HepG2 (cell line): Measurements from ENCODE around the gene STAM. TPM values are rescaled to one million over a fixed set of nuclear protein-coding genes. Genes with fewer than 3 reads are reported as not detected.

Experiments
- ATAC-seq: fragments of 200-7000 bp; cut with Tn5 transposase; 3 replicates; pipeline ENCODE4 v1.9.1; 2020; ENCODE audit warnings: mild to moderate bottlenecking, moderate library complexity
- BruUV-seq: library from RNA; stranded (reverse); fragments of 400-500 nt; replicated peaks from 2 replicates; lab custom pipeline; 2021; lab: Mats Ljungman, UMichigan
- CTCF ChIA-PET: fragments of 300-600 bp; formaldehyde crosslinking; extraction: SDS; loops from one replicate; lab custom pipeline; 2021; ENCODE audit warnings: low total read pairs, inconsistent platforms, low intra/inter-chr PET ratio; lab: Yijun Ruan, JAX
- POLR2A ChIA-PET: fragments of 350-600 bp; sonication (Branson Sonifier 250); formaldehyde crosslinking; loops from one replicate; lab custom pipeline; 2020; ENCODE audit warnings: antibody characterized with exemption, inconsistent platforms; lab: Yijun Ruan, JAX
- DNase-seq: peaks from one replicate; pipeline ENCODE4 v3.0.0-alpha.2; 2015; ENCODE audit warnings: low spot score
- FAIRE-seq: peaks from 3 replicates; lab custom pipeline; 2011; peaks lifted over from hg19 to GRCh38; lab: Jason Lieb, UNC
- H2AFZ ChIP-seq: one replicate; pipeline ENCODE4 v1.6.1; 2011; ENCODE audit warnings: low read length, inconsistent platforms
- H3K27ac ChIP-seq: fragments of 300-600 bp; 3 replicates; pipeline ENCODE4 v1.8.0; 2011; ENCODE audit warnings: mixed run types, mild to moderate bottlenecking, mixed read lengths, low read length, inconsistent platforms; ENCODE audit not compliant: insufficient read depth; ENCODE audit errors: extremely low read length
- H3K27me3 ChIP-seq, 2 experiments: fragments of 200-600 bp in 1 of 2; 2 replicates in 1 of 2; 3 replicates in 1 of 2; pipeline versions ENCODE4 v1.6.0 to v1.8.0; 2011; ENCODE audit warnings: low read length in 2 of 2, mild to moderate bottlenecking in 2 of 2, moderate library complexity in 2 of 2, inconsistent platforms in 1 of 2; ENCODE audit not compliant: insufficient read depth in 2 of 2, control insufficient read depth in 1 of 2
- H3K36me3 ChIP-seq, 2 experiments: fragments of 200-600 bp in 1 of 2; replicated peaks in 1 of 2; 2 replicates in 1 of 2; 3 replicates in 1 of 2; pipeline versions ENCODE4 v1.5.1 to v1.8.0; 2011; ENCODE audit warnings: low read length in 2 of 2, inconsistent platforms in 1 of 2; ENCODE audit not compliant: insufficient read depth in 2 of 2, control insufficient read depth in 1 of 2
- H3K4me1 ChIP-seq: 2 replicates; pipeline ENCODE4 v1.5.1; 2012; ENCODE audit warnings: low read length, inconsistent platforms; ENCODE audit not compliant: insufficient read depth
- H3K4me2 ChIP-seq: 2 replicates; pipeline ENCODE4 v1.6.0; 2011; ENCODE audit warnings: low read depth, low read length, inconsistent platforms
- H3K4me3 ChIP-seq, 3 experiments: fragments of 200-600 bp in 1 of 3; sonication (generic), shearing (Covaris generic) in 1 of 3; replicated peaks in 1 of 3; 2 replicates each; pipeline ENCODE4 v1.5.1; 2011 to 2016; ENCODE audit warnings: low read length in 3 of 3, inconsistent platforms in 2 of 3, low read depth in 2 of 3, mild to moderate bottlenecking in 2 of 3, control low read depth in 1 of 3, mixed read lengths in 1 of 3; ENCODE audit not compliant: insufficient read depth in 1 of 3
- H3K79me2 ChIP-seq: one replicate; pipeline ENCODE4 v1.6.1; 2011; ENCODE audit warnings: low read length, inconsistent platforms; ENCODE audit not compliant: insufficient read depth
- H3K9ac ChIP-seq: 2 replicates; pipeline ENCODE4 v1.6.0; 2011; ENCODE audit warnings: mild to moderate bottlenecking, low read depth, low read length, inconsistent platforms; ENCODE audit not compliant: insufficient read depth
- H3K9me3 ChIP-seq: 2 replicates; pipeline ENCODE4 v1.5.1; 2012; ENCODE audit warnings: mild to moderate bottlenecking, low read length
- H4K20me1 ChIP-seq: 2 replicates; pipeline ENCODE4 v1.6.0; 2011; ENCODE audit warnings: inconsistent platforms, mild to moderate bottlenecking, low read length, moderate library complexity; ENCODE audit not compliant: insufficient read depth
- ATM ChIP-seq: fragments of 450-650 bp; IDR thresholded peaks from 2 replicates; pipeline ENCODE4 v1.7.1; 2017; ENCODE audit warnings: mild to moderate bottlenecking, borderline replicate concordance
- ERF ChIP-seq: IDR thresholded peaks from 2 replicates; pipeline ENCODE4 v1.6.1; 2018; ENCODE audit warnings: missing biosample characterization, missing genetic modification reagents
- FOSL1 ChIP-seq: sonication (generic); formaldehyde crosslinking; IDR thresholded peaks from 2 replicates; pipeline ENCODE4 v1.9.0; 2021; ENCODE audit warnings: missing genetic modification reagents, borderline replicate concordance
- KDM5A ChIP-seq: fragments of 200-600 bp; sonication (generic); IDR thresholded peaks from 2 replicates; pipeline ENCODE4 v1.7.0; 2018; ENCODE audit warnings: antibody characterized with exemption, mild to moderate bottlenecking, low read length, borderline replicate concordance
- NR3C1 ChIP-seq: sonication (generic); formaldehyde crosslinking; IDR thresholded peaks from 2 replicates; pipeline ENCODE4 v1.4.0; 2020; ENCODE audit warnings: missing genetic modification reagents
- RNF219 ChIP-seq: sonication (generic); formaldehyde crosslinking; IDR thresholded peaks from 2 replicates; pipeline ENCODE4 v1.5.0; 2020; ENCODE audit warnings: mild to moderate bottlenecking, missing genetic modification reagents
- UBTF ChIP-seq: sonication (generic); formaldehyde crosslinking; IDR thresholded peaks from 2 replicates; pipeline ENCODE4 v1.4.0; 2020; ENCODE audit warnings: mild to moderate bottlenecking, missing genetic modification reagents
- ZFP90 ChIP-seq: sonication (generic); formaldehyde crosslinking; IDR thresholded peaks from 2 replicates; pipeline ENCODE4 v1.8.0; 2022; ENCODE audit warnings: missing genetic modification reagents, mild to moderate bottlenecking, inconsistent platforms, borderline replicate concordance
- ZNF232 ChIP-seq: sonication (generic); formaldehyde crosslinking; IDR thresholded peaks from 2 replicates; pipeline ENCODE4 v1.4.0; 2020; ENCODE audit warnings: missing genetic modification reagents, borderline replicate concordance
- ZNF687 ChIP-seq: sonication (generic); formaldehyde crosslinking; IDR thresholded peaks from 2 replicates; pipeline ENCODE4 v1.5.1; 2020; ENCODE audit warnings: mild to moderate bottlenecking, missing genetic modification reagents, moderate library complexity
- ZNF841 ChIP-seq: sonication (generic); formaldehyde crosslinking; IDR thresholded peaks from 2 replicates; pipeline ENCODE4 v1.8.1; 2023; ENCODE audit warnings: missing genetic modification reagents, borderline replicate concordance
- WGBS: methylation state at CpG from one replicate; pipeline ENCODE4 v1.1.6; 2017; ENCODE audit warnings: low lambda C conversion rate; 5-methylcytosine and 5-hydroxymethylcytosine counted together
- in situ Hi-C: cut with HindIII; loops from 2 replicates; pipeline ENCODE4 v1.10.0; 2017; ENCODE audit warnings: low pct_unique_long_range_greater_than_20kb; ENCODE audit not compliant: extremely low pct_ligation_motif_present
- intact Hi-C: fragments of 100-400 bp; cut with micrococcal nuclease; formaldehyde crosslinking; loops from one replicate; pipeline ENCODE4 v1.10.0; 2022; ENCODE audit not compliant: unreplicated experiment
- polyA plus RNA-seq, 8 experiments: library from polyadenylated mRNA; depleted of rRNA in 3 of 8; stranded (reverse) in 7 of 8; unstranded in 1 of 8; fragments of >200 nt; fragmentation: Illumina TruSeq in 4 of 8; extraction: Trizol in 4 of 8; gene quantifications; 2 replicates each; pipeline versions ENCODE4 v1.2.1 to v1.2.3, GENCODE V29; 2011 to 2016; ENCODE audit warnings: low read depth in 4 of 8, missing spikeins in 1 of 8, mixed read lengths in 1 of 8; ENCODE audit not compliant: insufficient read depth in 1 of 8
- total RNA-seq, 5 experiments: library from RNA; depleted of rRNA; stranded (reverse); fragments of >200 nt; fragmentation: Illumina TruSeq; extraction: Trizol; gene quantifications; 2 replicates each; pipeline ENCODE4 v1.2.3, GENCODE V29; 2016; ENCODE audit warnings: low read depth in 1 of 5
- TF ChIP-seq, protein P1 (sequence below): sonication (generic); formaldehyde crosslinking; conservative IDR thresholded peaks from 2 replicates; pipeline ENCODE4 v1.8.0; 2022; ENCODE audit warnings: missing genetic modification reagents

Gene STAM
- total and polyA plus RNA-seq, 2 of the 13 experiments (the other 11 are each of a cell fraction or from before 2014, with no cell fraction given): 19.5 to 25.1 TPM

- no peak for TF ChIP-seq KDM5A
- TF ChIP-seq RNF219: no peak
- no peak for TF ChIP-seq NR3C1 (CRISPR knock-in tag)
- no peak for TF ChIP-seq ERF (CRISPR knock-in tag)
- TF ChIP-seq, all 625 proteins: peak for 0
Observed at GRCh38 chr10:17606547-17607040, 37.4 kb upstream of the STAM start (continued).

- ChIA-PET CTCF (interaction anchor here (2.1 to 2.7 kb wide), 3 partner anchors 130 to 497 kb away, joined by 8 to 43 read pairs (median 17); no protein-coding TSS in a partner anchor), POLR2A (no interaction called here)
- Histone ChIP-seq H3K4me2 (no peak overlapping the region), H3K4me1 (no peaks in the 10 kb centered on the region), H2AFZ (no peak overlapping the region), H3K9ac (no peak overlapping the region), H4K20me1 (no peaks in the 10 kb centered on the region; the same call in 1 of the 2 replicates), H3K36me3 (no peaks in the 10 kb centered on the region), H3K27me3 (no peaks in the 10 kb centered on the region), H3K27ac (no peak overlapping the region), H3K9me3 (no peaks in the 10 kb centered on the region), H3K4me3 (no peak overlapping the region), H3K79me2 (no peaks in the 10 kb centered on the region)
- FAIRE-seq (no peak), DNase-seq (no peak), ATAC-seq (no peak)
- BruUV-seq: no TSS peak
- in situ Hi-C loops (loop anchor here (5.0 to 25.0 kb wide), 3 partner anchors 135 to 608 kb away; no protein-coding TSS in a partner anchor), intact Hi-C loops (loop anchor here (1.0 to 10.0 kb wide), 3 partner anchors 136 to 608 kb away; no protein-coding TSS in a partner anchor)
- WGBS: 81% methylated on average over 2 of the region's 2 CpGs
- TF ChIP-seq ATM (no peak), UBTF (CRISPR knock-in tag) (no peak), ZNF841 (CRISPR knock-in tag) (no peak), ZFP90 (CRISPR knock-in tag) (no peak), ZNF232 (no peak), ZNF687 (CRISPR knock-in tag) (no peak), FOSL1 (CRISPR knock-in tag) (no peak)
- TF ChIP-seq, protein P1, sequence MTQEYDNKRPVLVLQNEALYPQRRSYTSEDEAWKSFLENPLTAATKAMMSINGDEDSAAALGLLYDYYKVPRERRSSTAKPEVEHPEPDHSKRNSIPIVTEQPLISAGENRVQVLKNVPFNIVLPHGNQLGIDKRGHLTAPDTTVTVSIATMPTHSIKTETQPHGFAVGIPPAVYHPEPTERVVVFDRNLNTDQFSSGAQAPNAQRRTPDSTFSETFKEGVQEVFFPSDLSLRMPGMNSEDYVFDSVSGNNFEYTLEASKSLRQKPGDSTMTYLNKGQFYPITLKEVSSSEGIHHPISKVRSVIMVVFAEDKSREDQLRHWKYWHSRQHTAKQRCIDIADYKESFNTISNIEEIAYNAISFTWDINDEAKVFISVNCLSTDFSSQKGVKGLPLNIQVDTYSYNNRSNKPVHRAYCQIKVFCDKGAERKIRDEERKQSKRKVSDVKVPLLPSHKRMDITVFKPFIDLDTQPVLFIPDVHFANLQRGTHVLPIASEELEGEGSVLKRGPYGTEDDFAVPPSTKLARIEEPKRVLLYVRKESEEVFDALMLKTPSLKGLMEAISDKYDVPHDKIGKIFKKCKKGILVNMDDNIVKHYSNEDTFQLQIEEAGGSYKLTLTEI: no peak
Observed at GRCh38 chr10:17607060-17607459, 36.9 kb upstream of the STAM start.
